K562 (cell line): ENCODE data around the gene NEU3. TPM values are rescaled to one million over a fixed set of nuclear protein-coding genes. Genes with fewer than 3 reads are reported as not detected.

ENCODE experiments used
- ATAC-seq: fragments of 200-7000 bp; cut with Tn5 transposase; 3 replicates; pipeline ENCODE4 v1.9.1; 2020; ENCODE audit warnings: moderate library complexity
- BruUV-seq: library from RNA; stranded (reverse); fragments of 400-500 nt; replicated peaks from 2 replicates; lab custom pipeline; 2021; lab: Mats Ljungman, UMichigan
- CTCF ChIA-PET: fragments of 300-600 bp; formaldehyde crosslinking; extraction: SDS; loops from one replicate; lab custom pipeline; 2021; ENCODE audit warnings: low intra/inter-chr PET ratio; lab: Yijun Ruan, JAX
- POLR2A ChIA-PET: fragments of 300-600, 350-650 bp; sonication (Branson Sonifier 250); formaldehyde crosslinking; extraction: SDS; loops from one replicate; lab custom pipeline; 2021; ENCODE audit warnings: antibody characterized with exemption, inconsistent platforms; lab: Yijun Ruan, JAX
- DNase-seq, 4 experiments: peaks; one replicate each; pipeline versions ENCODE4 v3.0.0 to v3.0.0-alpha.2; 2011 to 2018; ENCODE audit warnings: low spot score in 3 of 4, mixed read lengths in 3 of 4; ENCODE audit errors: extremely low read depth in 1 of 4
- FAIRE-seq: peaks from 2 replicates; lab custom pipeline; 2011; peaks lifted over from hg19 to GRCh38; lab: Jason Lieb, UNC
- H2AFZ ChIP-seq: 2 replicates; pipeline ENCODE4 v1.6.0; 2011; ENCODE audit warnings: low read depth, low read length, control low read depth, inconsistent platforms
- H3K27ac ChIP-seq: fragments of 200-600 bp; 3 replicates; pipeline ENCODE4 v1.8.0; 2011; ENCODE audit warnings: low read depth, mild to moderate bottlenecking, control low read depth, inconsistent platforms, low read length, moderate library complexity, mixed read lengths; ENCODE audit errors: extremely low read depth
- H3K27me3 ChIP-seq, 2 experiments: fragments of 300-600 bp in 1 of 2; 2 replicates in 1 of 2; 3 replicates in 1 of 2; pipeline versions ENCODE4 v1.6.0 to v1.8.0; 2011; ENCODE audit warnings: inconsistent platforms in 2 of 2, low read length in 2 of 2, mild to moderate bottlenecking in 1 of 2, mixed read lengths in 1 of 2, moderate library complexity in 1 of 2; ENCODE audit not compliant: control insufficient read depth in 2 of 2, insufficient read depth in 2 of 2
- H3K36me3 ChIP-seq: fragments of 300-600 bp; 3 replicates; pipeline ENCODE4 v1.8.0; 2011; ENCODE audit warnings: mild to moderate bottlenecking, low read length, inconsistent platforms; ENCODE audit not compliant: control insufficient read depth, insufficient read depth
- H3K4me1 ChIP-seq, 2 experiments: fragments of 200-600 bp in 1 of 2; replicated peaks in 1 of 2; 2 replicates in 1 of 2; 3 replicates in 1 of 2; pipeline versions ENCODE4 v1.5.1 to v1.8.0; 2011; ENCODE audit warnings: inconsistent platforms in 2 of 2, low read length in 2 of 2, mild to moderate bottlenecking in 1 of 2, mixed read lengths in 1 of 2, moderate library complexity in 1 of 2; ENCODE audit not compliant: control insufficient read depth in 2 of 2, insufficient read depth in 2 of 2
- H3K4me2 ChIP-seq: 2 replicates; pipeline ENCODE4 v1.6.1; 2011; ENCODE audit warnings: low read length, control low read depth, inconsistent platforms, mixed read lengths; ENCODE audit not compliant: insufficient read depth
- H3K4me3 ChIP-seq: fragments of 200-600 bp; sonication (generic), shearing (Covaris generic); 2 replicates; pipeline ENCODE4 v1.5.1; 2016; ENCODE audit warnings: control low read depth, inconsistent platforms
- H3K79me2 ChIP-seq: fragments of 200-600 bp; 3 replicates; pipeline ENCODE4 v1.8.0; 2011; ENCODE audit warnings: low read length, inconsistent platforms; ENCODE audit not compliant: control insufficient read depth, insufficient read depth
- H3K9ac ChIP-seq, 2 experiments: 2 replicates each; pipeline versions ENCODE4 v1.6.0 to v1.6.1; 2011; ENCODE audit warnings: low read depth in 2 of 2, low read length in 2 of 2, control low read depth in 1 of 2, inconsistent platforms in 1 of 2, mild to moderate bottlenecking in 1 of 2, mixed read lengths in 1 of 2; ENCODE audit not compliant: insufficient read depth in 1 of 2
- H3K9me1 ChIP-seq: one replicate; pipeline ENCODE4 v1.6.0; 2011; ENCODE audit warnings: inconsistent platforms, mild to moderate bottlenecking, low read length, moderate library complexity; ENCODE audit not compliant: control insufficient read depth, insufficient read depth
- H3K9me3 ChIP-seq: replicated peaks from 2 replicates; pipeline ENCODE4 v1.5.1; 2011; ENCODE audit warnings: low read depth, low read length, inconsistent platforms; ENCODE audit not compliant: control insufficient read depth, insufficient read depth
- H4K20me1 ChIP-seq: replicated peaks from 2 replicates; pipeline ENCODE4 v1.6.1; 2011; ENCODE audit warnings: low read length, inconsistent platforms, mixed read lengths; ENCODE audit not compliant: control insufficient read depth, insufficient read depth
- HCFC1 ChIP-seq: IDR thresholded peaks from 2 replicates; pipeline ENCODE4 v1.6.1; 2012; ENCODE audit warnings: low read depth, low read length, improper control_type of control experiment
- MYC ChIP-seq, 2 experiments: fragments of 250-450 bp in 1 of 2; sonication (Bioruptor Pico) in 1 of 2; IDR thresholded peaks; 2 replicates each; pipeline versions ENCODE4 v1.5.1 to v1.6.1; 2012 to 2021; ENCODE audit warnings: low read depth in 2 of 2, borderline replicate concordance in 1 of 2, improper control_type of control experiment in 1 of 2, low read length in 1 of 2, mild to moderate bottlenecking in 1 of 2, moderate library complexity in 1 of 2
- NFIC ChIP-seq: fragments of 450-650 bp; IDR thresholded peaks from 2 replicates; pipeline ENCODE4 v1.6.1; 2017; ENCODE audit warnings: mild to moderate bottlenecking, inconsistent platforms
- RBM25 ChIP-seq: fragments of 200-400 bp; formaldehyde crosslinking; IDR thresholded peaks from 2 replicates; pipeline ENCODE4 v1.6.1; 2018; ENCODE audit warnings: low read length, low read depth, moderate library complexity; ENCODE audit not compliant: severe bottlenecking
- SNIP1 ChIP-seq: fragments of 450-650 bp; IDR thresholded peaks from 2 replicates; pipeline ENCODE4 v1.7.1; 2017; ENCODE audit warnings: low read depth, mild to moderate bottlenecking
- ZNF444 ChIP-seq: fragments of 250-450 bp; sonication (Bioruptor Pico); IDR thresholded peaks from 2 replicates; pipeline ENCODE4 v1.4.0; 2020; ENCODE audit warnings: mild to moderate bottlenecking, moderate library complexity
- ZNF76 ChIP-seq: fragments of 250-450 bp; sonication (Bioruptor Pico); IDR thresholded peaks from 2 replicates; pipeline ENCODE4 v1.4.0; 2020; ENCODE audit warnings: mild to moderate bottlenecking, moderate library complexity, borderline replicate concordance
- WGBS: fragments of 100-300 bp; shearing (Covaris generic); methylation state at CpG from one replicate; pipeline ENCODE4 v1.1.6; 2016; ENCODE audit warnings: low coverage, mixed read lengths; ENCODE audit not compliant: insufficient coverage; ENCODE audit errors: missing lambda C conversion rate; 5-methylcytosine and 5-hydroxymethylcytosine counted together
- in situ Hi-C: fragments of 300-500 bp; cut with MboI; formaldehyde crosslinking; loops from 4 replicates; pipeline ENCODE4 v1.15.0; 2018; ENCODE audit warnings: inconsistent platforms, mixed read lengths
- intact Hi-C: fragments of 100-400 bp; cut with micrococcal nuclease; formaldehyde crosslinking; loops from 2 replicates; pipeline ENCODE4 v1.14.2; 2022
- polyA plus RNA-seq, 8 experiments: library from polyadenylated mRNA; depleted of rRNA in 4 of 8; stranded (reverse) in 5 of 8; unstranded in 3 of 8; fragments of >200 nt; fragmentation: Nextera tagmentation in 2 of 8; fragmentation: Illumina TruSeq in 1 of 8; extraction: Ambion mirVana in 2 of 8; extraction: Trizol in 1 of 8; gene quantifications; 2 replicates each; pipeline versions ENCODE4 v1.2.1 to v1.2.3, GENCODE V29; 2011 to 2014; ENCODE audit warnings: inconsistent platforms in 1 of 8, missing spikeins in 1 of 8
- total RNA-seq, 7 experiments: library from RNA; depleted of rRNA in 6 of 7; stranded (reverse); fragments of >200 nt in 6 of 7; fragmentation: Illumina TruSeq in 2 of 7; extraction: Trizol in 2 of 7; gene quantifications; 2 replicates each; pipeline versions ENCODE4 v1.2.1 to v1.2.3, GENCODE V29; 2011 to 2021; ENCODE audit warnings: low replicate concordance in 1 of 7
- TF ChIP-seq, protein P1 (sequence below): fragments of 450-650 bp; formaldehyde crosslinking; IDR thresholded peaks from 2 replicates; pipeline ENCODE4 v1.4.0; 2020; ENCODE audit warnings: mild to moderate bottlenecking, mixed read lengths

Gene NEU3
- total and polyA plus RNA-seq, 9 of the 15 experiments (the other 6 are each of a cell fraction or from before 2014, with no cell fraction given) = 6.2 to 41.3 (median 31.1) TPM

DNA sequence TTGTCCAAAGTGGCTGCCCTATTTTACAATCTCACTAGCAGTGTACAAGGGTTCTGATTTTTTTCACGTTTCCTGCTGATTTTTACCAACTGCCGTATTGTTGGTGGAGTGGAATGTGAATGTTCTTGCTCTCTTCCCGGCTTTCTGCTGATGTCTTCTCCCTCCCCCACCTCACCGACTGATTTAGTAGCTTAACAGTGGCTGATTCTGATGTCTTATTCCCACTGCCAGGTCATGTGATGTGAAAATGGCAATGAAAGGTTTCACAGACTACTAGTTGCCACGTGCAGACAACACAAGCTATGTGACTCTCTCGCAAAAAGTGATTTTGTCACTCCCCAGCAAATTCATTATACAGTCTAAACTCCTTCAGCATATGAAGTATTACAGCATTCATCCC, 17.3 kb upstream of the NEU3 start:
- intact Hi-C loops = no loop called here

DNA sequence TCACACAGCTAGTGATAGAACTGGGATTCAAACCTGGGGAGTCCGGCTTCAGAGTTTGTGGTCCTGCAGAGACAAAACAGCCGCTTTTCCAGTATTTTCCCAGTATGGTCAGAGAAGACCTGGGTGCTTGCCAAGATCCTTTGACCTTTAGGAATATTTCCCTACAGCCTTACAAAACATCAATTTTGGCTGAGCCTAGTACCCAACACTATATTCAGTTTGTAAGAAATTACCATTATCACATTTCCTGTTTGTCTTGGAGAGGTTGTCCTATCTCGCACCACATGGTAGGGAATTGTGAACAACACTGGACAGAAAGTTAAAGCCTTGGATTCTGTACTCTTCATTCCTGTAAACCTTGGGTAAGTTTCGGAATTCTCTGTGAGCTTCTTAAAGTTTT, 10.7 kb upstream of the NEU3 start:
- no peak overlapping the region for H2AFZ ChIP-seq
- H3K9ac ChIP-seq = no peak overlapping the region
- no peaks in the 10 kb centered on the region for H4K20me1 ChIP-seq
- in situ Hi-C loops (no loop called here), intact Hi-C loops (no loop called here)
- POLR2A ChIA-PET = interaction anchor here (0.6 to 2.8 kb wide), 4 partner anchors 11 to 235 kb away, joined by 3 to 14 read pairs (median 4); partner anchors contain the start of gene NEU3
- H3K4me2 ChIP-seq = no peak overlapping the region
- no peaks in the 10 kb centered on the region for H3K9me1 ChIP-seq
- ATAC-seq (no peak), DNase-seq (no peak), FAIRE-seq (no peak)
- CTCF ChIA-PET = no interaction called here
- H3K4me1 ChIP-seq = no peaks in the 10 kb centered on the region
- no peaks in the 10 kb centered on the region for H3K9me3 ChIP-seq
- no peaks in the 10 kb centered on the region for H3K27me3 ChIP-seq
- H3K4me3 ChIP-seq = no peak overlapping the region
- 94% methylated on average over 4 of the region's 4 CpGs for WGBS
- TF ChIP-seq HCFC1 = no peak
- peak; percentile 11 for TF ChIP-seq RBM25
- TF ChIP-seq ZNF444 (CRISPR knock-in tag) = no peak
- no peak for TF ChIP-seq MYC (IDR thresholded peaks at IDR 0.05; ENCODE audit: low read depth, low read length)
- TF ChIP-seq MYC (CRISPR knock-in tag; IDR thresholded peaks at IDR 0.05; ENCODE audit: borderline replicate concordance, low read depth) = no peak
- TF ChIP-seq, protein P1, sequence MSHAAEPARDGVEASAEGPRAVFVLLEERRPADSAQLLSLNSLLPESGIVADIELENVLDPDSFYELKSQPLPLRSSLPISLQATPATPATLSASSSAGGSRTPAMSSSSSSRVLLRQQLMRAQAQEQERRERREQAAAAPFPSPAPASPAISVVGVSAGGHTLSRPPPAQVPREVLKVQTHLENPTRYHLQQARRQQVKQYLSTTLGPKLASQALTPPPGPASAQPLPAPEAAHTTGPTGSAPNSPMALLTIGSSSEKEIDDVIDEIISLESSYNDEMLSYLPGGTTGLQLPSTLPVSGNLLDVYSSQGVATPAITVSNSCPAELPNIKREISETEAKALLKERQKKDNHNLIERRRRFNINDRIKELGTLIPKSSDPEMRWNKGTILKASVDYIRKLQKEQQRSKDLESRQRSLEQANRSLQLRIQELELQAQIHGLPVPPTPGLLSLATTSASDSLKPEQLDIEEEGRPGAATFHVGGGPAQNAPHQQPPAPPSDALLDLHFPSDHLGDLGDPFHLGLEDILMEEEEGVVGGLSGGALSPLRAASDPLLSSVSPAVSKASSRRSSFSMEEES (CRISPR knock-in tag) = no peak
- TF ChIP-seq SNIP1 = no peak
- 0 out of 2 replicates have a peak, but pooled peaks have one; percentile 16 for TF ChIP-seq NFIC
- peaks cover 59% of the 10 kb centered on the region for H3K36me3 ChIP-seq
- peaks cover 6% of the 10 kb centered on the region; the same call in 1 of the 3 replicates for H3K79me2 ChIP-seq
- BruUV-seq = no TSS peak
- no peak overlapping the region for H3K27ac ChIP-seq

More for the DNA sequence above, 17.3 kb upstream of the NEU3 start:
- Histone ChIP-seq H3K27ac (no peak overlapping the region), H3K9me1 (no peaks in the 10 kb centered on the region), H3K4me1 (no peaks in the 10 kb centered on the region), H3K4me3 (no peak overlapping the region), H3K79me2 (peaks cover 26% of the 10 kb centered on the region; the same call in 2 of the 3 replicates), H4K20me1 (no peaks in the 10 kb centered on the region), H2AFZ (no peak overlapping the region), H3K9me3 (no peaks in the 10 kb centered on the region), H3K27me3 (no peaks in the 10 kb centered on the region), H3K4me2 (no peak overlapping the region), H3K36me3 (peaks cover 91% of the 10 kb centered on the region), H3K9ac (no peak overlapping the region)
- POLR2A ChIA-PET = interaction anchor here (0.6 to 1.9 kb wide), 5 partner anchors 12 to 270 kb away, joined by 3 to 7 read pairs (median 4); partner anchors contain the start of gene NEU3
- TF ChIP-seq, protein P1 (CRISPR knock-in tag) = peak; percentile 41; the same call in 1 of the 2 replicates
- TF ChIP-seq ZNF76 = no peak
- FAIRE-seq (no peak), DNase-seq (no peak), ATAC-seq (no peak)
- 88% methylated on average over 6 of the region's 6 CpGs for WGBS
- BruUV-seq = no TSS peak
- in situ Hi-C loops = no loop called here
- CTCF ChIA-PET = no interaction called here
